OCI-LY3 (cell line): Measurements from ENCODE around the gene SLC1A4.

ENCODE experiments used
- CTCF ChIP-seq: fragments of 200-600, 300-600 bp; sonication (generic); IDR thresholded peaks from 2 replicates; pipeline ENCODE4 v1.5.1; 2014; ENCODE audit warnings: antibody characterized with exemption, low read length, low read depth
- EZH2phosphoT487 ChIP-seq: fragments of 200-600 bp; shearing (Covaris generic); IDR thresholded peaks from 2 replicates; pipeline ENCODE4 v1.6.1; 2018; ENCODE audit warnings: antibody characterized with exemption, mixed run types, low read depth

DNA sequence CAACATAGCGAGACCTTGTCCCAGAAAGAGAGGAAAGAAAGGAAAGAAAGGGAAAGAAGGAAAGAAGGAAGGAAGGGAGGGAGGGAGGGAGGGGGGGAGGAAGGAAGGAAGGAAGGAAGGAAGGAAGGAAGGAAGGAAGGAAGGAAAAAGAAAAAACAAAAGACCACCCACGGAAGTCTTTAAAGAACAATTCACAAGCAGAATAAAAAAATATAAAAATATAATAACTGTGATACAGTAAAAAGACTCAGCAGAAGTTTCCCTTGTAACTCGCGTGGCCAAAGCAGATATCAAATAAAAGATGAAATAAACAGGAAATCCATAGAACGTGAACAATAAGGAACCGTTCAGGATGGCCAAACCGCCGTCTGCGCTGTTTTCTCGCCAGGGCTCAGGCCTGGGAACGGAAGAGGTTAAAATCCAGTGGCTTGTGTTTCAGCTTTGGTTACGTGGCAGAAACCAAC is 1.2 kb upstream of the SLC1A4 start:
- TF ChIP-seq CTCF (no peak), EZH2phosphoT487 (no peak)
